ENCODE measurements around the gene FKBP5.

Gene FKBP5

DNA sequence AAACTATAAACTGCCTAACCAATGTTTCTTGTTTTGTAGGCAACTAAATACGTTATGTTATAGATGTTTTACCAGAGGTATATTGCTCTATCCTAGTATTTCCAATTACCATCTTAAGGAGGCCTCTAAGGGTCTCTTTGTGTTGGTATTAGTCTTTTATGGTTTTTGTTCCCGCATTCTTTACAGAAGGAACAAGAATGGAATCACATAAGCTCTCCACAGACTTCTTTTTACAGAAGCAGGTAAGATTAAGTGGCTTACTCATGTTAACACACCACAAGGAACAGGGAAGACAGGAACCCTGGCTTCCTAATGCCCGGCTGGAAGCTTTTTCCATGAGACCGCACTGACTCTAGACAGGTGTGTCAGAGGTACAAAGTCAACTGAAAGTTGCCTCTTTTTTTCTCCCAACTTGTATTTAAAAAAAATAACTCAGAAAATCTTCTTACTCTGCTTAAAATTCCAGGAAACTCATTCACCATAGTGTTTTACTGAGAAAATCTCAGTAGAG is 55.1 kb downstream of the FKBP5 start:
- Histone ChIP-seq H3K36me3 (ENCODE audit: insufficient read depth, low read length) (no peaks in the 10 kb centered on the region), H3K4me2 (ENCODE audit: insufficient read depth, low read length) (no peak overlapping the region), H3K4me3 (ENCODE audit: low read depth in 1 of 2, low read length in 2 of 2) (no peak overlapping the region), H3K4me1 (ENCODE audit: insufficient read depth, low read length) (no peaks in the 10 kb centered on the region), H3K27ac (ENCODE audit: low read length) (no peak overlapping the region), H3K79me2 (ENCODE audit: insufficient read depth, low read length) (no peaks in the 10 kb centered on the region), H4K20me1 (ENCODE audit: insufficient read depth, low read length) (no peaks in the 10 kb centered on the region), H2AFZ (ENCODE audit: low read depth, low read length) (no peak overlapping the region), H3K9ac (ENCODE audit: low read depth, low read length) (no peak overlapping the region), H3K27me3 (ENCODE audit: insufficient read depth, low read length, poor library complexity) (peaks cover 13% of the 10 kb centered on the region), H3K9me3 (ENCODE audit: insufficient read depth, low read length, severe bottlenecking) (no peaks in the 10 kb centered on the region)
- TF ChIP-seq EZH2 (IDR thresholded peaks at IDR 0.05; ENCODE audit: borderline replicate concordance, low read depth, low read length, severe bottlenecking) = no peak
- TF ChIP-seq, protein P1, sequence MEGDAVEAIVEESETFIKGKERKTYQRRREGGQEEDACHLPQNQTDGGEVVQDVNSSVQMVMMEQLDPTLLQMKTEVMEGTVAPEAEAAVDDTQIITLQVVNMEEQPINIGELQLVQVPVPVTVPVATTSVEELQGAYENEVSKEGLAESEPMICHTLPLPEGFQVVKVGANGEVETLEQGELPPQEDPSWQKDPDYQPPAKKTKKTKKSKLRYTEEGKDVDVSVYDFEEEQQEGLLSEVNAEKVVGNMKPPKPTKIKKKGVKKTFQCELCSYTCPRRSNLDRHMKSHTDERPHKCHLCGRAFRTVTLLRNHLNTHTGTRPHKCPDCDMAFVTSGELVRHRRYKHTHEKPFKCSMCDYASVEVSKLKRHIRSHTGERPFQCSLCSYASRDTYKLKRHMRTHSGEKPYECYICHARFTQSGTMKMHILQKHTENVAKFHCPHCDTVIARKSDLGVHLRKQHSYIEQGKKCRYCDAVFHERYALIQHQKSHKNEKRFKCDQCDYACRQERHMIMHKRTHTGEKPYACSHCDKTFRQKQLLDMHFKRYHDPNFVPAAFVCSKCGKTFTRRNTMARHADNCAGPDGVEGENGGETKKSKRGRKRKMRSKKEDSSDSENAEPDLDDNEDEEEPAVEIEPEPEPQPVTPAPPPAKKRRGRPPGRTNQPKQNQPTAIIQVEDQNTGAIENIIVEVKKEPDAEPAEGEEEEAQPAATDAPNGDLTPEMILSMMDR (IDR thresholded peaks at IDR 0.05; ENCODE audit: borderline replicate concordance, extremely low read depth, low read length, poor library complexity, severe bottlenecking) = no peak
- DNase-seq (no peak), ATAC-seq (ENCODE audit: insufficient read depth, low read depth) (no peak)

DNA sequence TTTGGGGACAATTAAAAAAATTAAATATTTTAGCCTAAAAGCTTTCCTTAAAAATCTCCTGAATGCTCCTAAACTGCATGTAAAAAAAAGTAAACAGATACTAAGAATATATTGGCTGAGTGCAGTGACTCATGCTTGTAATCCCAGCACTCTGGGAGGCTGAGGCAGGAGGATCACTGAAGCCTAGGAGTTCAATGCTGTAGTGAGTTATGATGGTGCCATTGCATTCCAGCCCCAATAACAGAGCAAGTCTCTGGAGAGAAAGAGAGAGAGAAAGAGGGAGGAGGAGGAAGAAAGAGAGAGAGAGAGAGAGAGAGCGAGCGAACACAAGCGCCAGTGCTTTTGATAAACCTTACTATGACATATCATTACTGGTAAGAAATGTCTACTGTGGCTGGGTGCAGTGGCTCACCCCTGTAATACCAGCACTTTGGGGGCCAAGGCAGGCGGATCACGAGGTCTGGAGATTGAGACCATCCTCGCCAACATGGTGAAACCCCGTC is 58.8 kb downstream of the FKBP5 start:
- H2AFZ ChIP-seq (ENCODE audit: low read depth, low read length) = no peak overlapping the region
- peaks cover 12% of the 10 kb centered on the region for H3K27me3 ChIP-seq (ENCODE audit: insufficient read depth, low read length, poor library complexity)
- H3K4me3 ChIP-seq (ENCODE audit: low read depth in 1 of 2, low read length in 2 of 2) = no peak overlapping the region
- no peak overlapping the region for H3K4me2 ChIP-seq (ENCODE audit: insufficient read depth, low read length)
- no peak overlapping the region for H3K9ac ChIP-seq (ENCODE audit: low read depth, low read length)
- ATAC-seq (ENCODE audit: insufficient read depth, low read depth) = no peak
- TF ChIP-seq EZH2 (IDR thresholded peaks at IDR 0.05; ENCODE audit: borderline replicate concordance, low read depth, low read length, severe bottlenecking) = no peak
- no peaks in the 10 kb centered on the region for H3K36me3 ChIP-seq (ENCODE audit: insufficient read depth, low read length)
- DNase-seq = no peak
- H3K27ac ChIP-seq (ENCODE audit: low read length) = no peak overlapping the region
- no peaks in the 10 kb centered on the region for H4K20me1 ChIP-seq (ENCODE audit: insufficient read depth, low read length)
- no peaks in the 10 kb centered on the region for H3K9me3 ChIP-seq (ENCODE audit: insufficient read depth, low read length, severe bottlenecking)
- H3K79me2 ChIP-seq (ENCODE audit: insufficient read depth, low read length) = no peaks in the 10 kb centered on the region
- H3K4me1 ChIP-seq (ENCODE audit: insufficient read depth, low read length) = no peaks in the 10 kb centered on the region

DNA sequence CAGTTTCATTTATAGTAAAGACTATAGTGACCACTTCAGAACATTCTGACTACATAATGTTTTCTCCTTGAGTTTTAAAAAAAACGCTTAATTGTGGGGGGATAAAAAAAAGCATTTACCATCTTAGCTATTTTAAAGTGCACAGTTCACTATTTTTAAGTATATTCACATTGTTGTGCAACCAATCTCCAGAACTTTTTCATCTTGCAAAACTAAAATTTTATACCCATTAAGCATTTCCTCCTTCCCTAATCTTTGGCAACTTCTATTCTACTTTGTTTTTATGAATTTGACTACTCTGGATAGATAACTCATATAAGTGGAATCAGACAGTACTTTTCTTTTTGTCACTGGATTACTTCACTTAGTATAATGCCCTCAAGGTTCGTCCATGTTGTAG is 62.3 kb downstream of the FKBP5 start:
- no peaks in the 10 kb centered on the region for H3K4me1 ChIP-seq (ENCODE audit: insufficient read depth, low read length)
- H2AFZ ChIP-seq (ENCODE audit: low read depth, low read length) = no peak overlapping the region
- H3K27me3 ChIP-seq (ENCODE audit: insufficient read depth, low read length, poor library complexity) = peaks cover 13% of the 10 kb centered on the region
- H3K36me3 ChIP-seq (ENCODE audit: insufficient read depth, low read length) = no peaks in the 10 kb centered on the region
- H3K9ac ChIP-seq (ENCODE audit: low read depth, low read length) = no peak overlapping the region
- TF ChIP-seq, protein P1 (IDR thresholded peaks at IDR 0.05; ENCODE audit: borderline replicate concordance, extremely low read depth, low read length, poor library complexity, severe bottlenecking) = no peak
- TF ChIP-seq EZH2 (IDR thresholded peaks at IDR 0.05; ENCODE audit: borderline replicate concordance, low read depth, low read length, severe bottlenecking) = no peak
- H3K9me3 ChIP-seq (ENCODE audit: insufficient read depth, low read length, severe bottlenecking) = no peaks in the 10 kb centered on the region
- no peak for DNase-seq
- no peaks in the 10 kb centered on the region for H3K79me2 ChIP-seq (ENCODE audit: insufficient read depth, low read length)
- no peaks in the 10 kb centered on the region for H4K20me1 ChIP-seq (ENCODE audit: insufficient read depth, low read length)
- no peak overlapping the region for H3K4me2 ChIP-seq (ENCODE audit: insufficient read depth, low read length)
- ATAC-seq (ENCODE audit: insufficient read depth, low read depth) = no peak
- no peak overlapping the region for H3K4me3 ChIP-seq (ENCODE audit: low read depth in 1 of 2, low read length in 2 of 2)
- no peak overlapping the region for H3K27ac ChIP-seq (ENCODE audit: low read length)

DNA sequence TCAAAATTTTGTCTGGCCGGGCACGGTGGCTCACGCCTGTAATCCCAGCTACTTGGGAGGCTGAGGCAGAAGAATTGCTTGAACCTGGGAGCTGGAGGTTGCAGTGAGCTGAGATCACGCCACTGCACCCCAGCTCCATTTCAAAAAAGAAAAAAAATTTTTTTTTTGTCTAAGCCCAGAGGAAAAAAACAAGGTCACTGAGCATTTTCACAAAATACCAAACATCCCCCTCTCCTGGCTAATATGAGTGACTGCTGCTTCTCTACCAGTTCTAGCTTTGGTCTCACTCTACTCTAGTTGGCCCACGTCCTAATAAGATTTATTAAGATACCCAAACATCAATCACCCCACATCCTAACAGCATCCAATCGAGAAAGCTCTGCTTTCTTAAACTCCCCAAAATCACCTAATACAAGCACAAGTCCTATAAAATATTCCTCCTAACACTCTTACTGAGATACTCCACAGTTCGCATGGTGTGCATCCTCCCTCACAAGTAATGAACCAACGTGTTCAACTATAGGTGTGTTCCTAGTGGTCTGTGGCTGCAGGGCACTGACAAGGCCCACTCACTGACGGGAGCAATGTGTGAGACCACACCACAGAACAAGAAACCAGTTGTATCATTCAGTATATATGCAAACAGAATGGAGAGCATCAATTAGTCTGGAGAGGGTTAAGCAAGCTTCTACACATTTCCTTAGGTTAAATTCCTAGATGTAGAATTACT is 64.2 kb downstream of the FKBP5 start:
- Histone ChIP-seq H3K36me3 (ENCODE audit: insufficient read depth, low read length) (no peaks in the 10 kb centered on the region), H4K20me1 (ENCODE audit: insufficient read depth, low read length) (no peaks in the 10 kb centered on the region), H3K79me2 (ENCODE audit: insufficient read depth, low read length) (no peaks in the 10 kb centered on the region), H2AFZ (ENCODE audit: low read depth, low read length) (no peak overlapping the region), H3K27ac (ENCODE audit: low read length) (no peak overlapping the region), H3K9me3 (ENCODE audit: insufficient read depth, low read length, severe bottlenecking) (no peaks in the 10 kb centered on the region), H3K4me3 (ENCODE audit: low read depth in 1 of 2, low read length in 2 of 2) (no peak overlapping the region), H3K27me3 (ENCODE audit: insufficient read depth, low read length, poor library complexity) (peaks cover 11% of the 10 kb centered on the region), H3K9ac (ENCODE audit: low read depth, low read length) (no peak overlapping the region), H3K4me1 (ENCODE audit: insufficient read depth, low read length) (no peaks in the 10 kb centered on the region), H3K4me2 (ENCODE audit: insufficient read depth, low read length) (no peak overlapping the region)
- no peak for DNase-seq
- ATAC-seq (ENCODE audit: insufficient read depth, low read depth) = no peak
- TF ChIP-seq, protein P1 (IDR thresholded peaks at IDR 0.05; ENCODE audit: borderline replicate concordance, extremely low read depth, low read length, poor library complexity, severe bottlenecking) = peak; percentile 50
- TF ChIP-seq EZH2 (IDR thresholded peaks at IDR 0.05; ENCODE audit: borderline replicate concordance, low read depth, low read length, severe bottlenecking) = no peak

Data from DND-41 (cell line).